ENCODE measurements around the gene RALA. TPM values are rescaled to one million over a fixed set of nuclear protein-coding genes. Genes with fewer than 3 reads are reported as not detected.

The RALA gene
- total RNA-seq, 1 experiment from 2014 or later: 27.3 TPM

DNA sequence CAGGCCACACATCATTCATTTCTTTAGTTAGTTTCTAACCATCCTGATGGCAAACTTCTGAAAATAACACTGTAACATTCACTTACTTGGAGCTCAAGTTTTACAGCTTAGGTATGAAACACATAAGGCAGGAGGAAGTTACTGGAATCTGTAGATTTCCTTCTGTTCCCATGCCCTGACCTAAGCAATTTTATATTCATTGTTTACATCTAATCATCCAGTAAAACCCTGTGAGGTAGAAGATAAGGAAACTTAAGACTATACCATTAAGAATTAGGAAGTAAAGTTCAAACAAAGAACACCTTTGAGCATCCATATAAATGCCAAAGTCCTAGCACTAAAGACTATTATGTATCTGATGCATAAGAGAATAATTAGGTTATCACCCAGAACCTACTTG lies 19.5 kb downstream of the RALA start:
- peaks cover 82% of the 10 kb centered on the region for H3K79me2 ChIP-seq (ENCODE audit: insufficient read depth, low read length)
- CTCF ChIA-PET: no interaction called here
- POLR2A ChIA-PET: no interaction called here

More for the DNA sequence above, 19.5 kb downstream of the RALA start:
- H2AFZ ChIP-seq (ENCODE audit: low read depth, low read length, poor library complexity, severe bottlenecking): no peak overlapping the region
- DNase-seq (ENCODE audit: low read depth, low spot score) (no peak), ATAC-seq (no peak)
- no peaks in the 10 kb centered on the region for H3K4me1 ChIP-seq (ENCODE audit: control insufficient read depth in 1 of 2, insufficient read depth in 2 of 2, low read length in 2 of 2)
- TF ChIP-seq CBX3 (IDR thresholded peaks at IDR 0.05; ENCODE audit: low read depth) (no peak), FOSL1 (IDR thresholded peaks at IDR 0.05; ENCODE audit: low read depth) (no peak), CEBPB (IDR thresholded peaks at IDR 0.05; ENCODE audit: low read depth) (no peak)
- TF ChIP-seq, protein P1, sequence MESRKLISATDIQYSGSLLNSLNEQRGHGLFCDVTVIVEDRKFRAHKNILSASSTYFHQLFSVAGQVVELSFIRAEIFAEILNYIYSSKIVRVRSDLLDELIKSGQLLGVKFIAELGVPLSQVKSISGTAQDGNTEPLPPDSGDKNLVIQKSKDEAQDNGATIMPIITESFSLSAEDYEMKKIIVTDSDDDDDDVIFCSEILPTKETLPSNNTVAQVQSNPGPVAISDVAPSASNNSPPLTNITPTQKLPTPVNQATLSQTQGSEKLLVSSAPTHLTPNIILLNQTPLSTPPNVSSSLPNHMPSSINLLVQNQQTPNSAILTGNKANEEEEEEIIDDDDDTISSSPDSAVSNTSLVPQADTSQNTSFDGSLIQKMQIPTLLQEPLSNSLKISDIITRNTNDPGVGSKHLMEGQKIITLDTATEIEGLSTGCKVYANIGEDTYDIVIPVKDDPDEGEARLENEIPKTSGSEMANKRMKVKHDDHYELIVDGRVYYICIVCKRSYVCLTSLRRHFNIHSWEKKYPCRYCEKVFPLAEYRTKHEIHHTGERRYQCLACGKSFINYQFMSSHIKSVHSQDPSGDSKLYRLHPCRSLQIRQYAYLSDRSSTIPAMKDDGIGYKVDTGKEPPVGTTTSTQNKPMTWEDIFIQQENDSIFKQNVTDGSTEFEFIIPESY (IDR thresholded peaks at IDR 0.05; ENCODE audit: extremely low read depth, insufficient replicate concordance, low read length): no peak
- TF ChIP-seq, protein P2, sequence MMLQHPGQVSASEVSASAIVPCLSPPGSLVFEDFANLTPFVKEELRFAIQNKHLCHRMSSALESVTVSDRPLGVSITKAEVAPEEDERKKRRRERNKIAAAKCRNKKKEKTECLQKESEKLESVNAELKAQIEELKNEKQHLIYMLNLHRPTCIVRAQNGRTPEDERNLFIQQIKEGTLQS (IDR thresholded peaks at IDR 0.05): no peak
- TF ChIP-seq, protein P3, sequence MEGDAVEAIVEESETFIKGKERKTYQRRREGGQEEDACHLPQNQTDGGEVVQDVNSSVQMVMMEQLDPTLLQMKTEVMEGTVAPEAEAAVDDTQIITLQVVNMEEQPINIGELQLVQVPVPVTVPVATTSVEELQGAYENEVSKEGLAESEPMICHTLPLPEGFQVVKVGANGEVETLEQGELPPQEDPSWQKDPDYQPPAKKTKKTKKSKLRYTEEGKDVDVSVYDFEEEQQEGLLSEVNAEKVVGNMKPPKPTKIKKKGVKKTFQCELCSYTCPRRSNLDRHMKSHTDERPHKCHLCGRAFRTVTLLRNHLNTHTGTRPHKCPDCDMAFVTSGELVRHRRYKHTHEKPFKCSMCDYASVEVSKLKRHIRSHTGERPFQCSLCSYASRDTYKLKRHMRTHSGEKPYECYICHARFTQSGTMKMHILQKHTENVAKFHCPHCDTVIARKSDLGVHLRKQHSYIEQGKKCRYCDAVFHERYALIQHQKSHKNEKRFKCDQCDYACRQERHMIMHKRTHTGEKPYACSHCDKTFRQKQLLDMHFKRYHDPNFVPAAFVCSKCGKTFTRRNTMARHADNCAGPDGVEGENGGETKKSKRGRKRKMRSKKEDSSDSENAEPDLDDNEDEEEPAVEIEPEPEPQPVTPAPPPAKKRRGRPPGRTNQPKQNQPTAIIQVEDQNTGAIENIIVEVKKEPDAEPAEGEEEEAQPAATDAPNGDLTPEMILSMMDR (IDR thresholded peaks at IDR 0.05 in 2 of 3, conservative IDR thresholded peaks at IDR 0.05 in 1 of 3; ENCODE audit: borderline replicate concordance in 1 of 3, insufficient read depth in 1 of 3, low read depth in 2 of 3, low read length in 2 of 3): no peak
- no peaks in the 10 kb centered on the region for H4K20me1 ChIP-seq (ENCODE audit: insufficient read depth)
- H3K4me3 ChIP-seq (replicated peaks in 1 of 2; ENCODE audit: low read depth in 1 of 2, low read length in 2 of 2): no peak overlapping the region
- H3K4me2 ChIP-seq (ENCODE audit: low read length): no peak overlapping the region
- H3K27ac ChIP-seq (ENCODE audit: low read depth, low read length): no peak overlapping the region
- H3K9me2 ChIP-seq (ENCODE audit: insufficient read depth): no peaks in the 10 kb centered on the region
- no TSS peak for BruUV-seq (replicated peaks)
- H3K9ac ChIP-seq (ENCODE audit: low read length): no peak overlapping the region
- H3K27me3 ChIP-seq (ENCODE audit: insufficient read depth, low read length): no peaks in the 10 kb centered on the region
- RAD21 ChIA-PET (ENCODE audit: low non-redundant PET in 1 of 2, low total read pairs in 2 of 2, uncharacterized antibody in 2 of 2, unreplicated experiment in 2 of 2): no interaction called here
- intact Hi-C loops (cut with micrococcal nuclease): no loop called here
- H3K36me3 ChIP-seq (ENCODE audit: control insufficient read depth in 1 of 2, insufficient read depth in 2 of 2, low read length in 2 of 2): no peaks in the 10 kb centered on the region; a peak in 1 of 4 replicates
- H3K9me3 ChIP-seq (ENCODE audit: control insufficient read depth in 1 of 2, insufficient read depth in 1 of 2, low read depth in 1 of 2, low read length in 2 of 2): no peaks in the 10 kb centered on the region
